ENCODE results near the gene AKT2.

DNA sequence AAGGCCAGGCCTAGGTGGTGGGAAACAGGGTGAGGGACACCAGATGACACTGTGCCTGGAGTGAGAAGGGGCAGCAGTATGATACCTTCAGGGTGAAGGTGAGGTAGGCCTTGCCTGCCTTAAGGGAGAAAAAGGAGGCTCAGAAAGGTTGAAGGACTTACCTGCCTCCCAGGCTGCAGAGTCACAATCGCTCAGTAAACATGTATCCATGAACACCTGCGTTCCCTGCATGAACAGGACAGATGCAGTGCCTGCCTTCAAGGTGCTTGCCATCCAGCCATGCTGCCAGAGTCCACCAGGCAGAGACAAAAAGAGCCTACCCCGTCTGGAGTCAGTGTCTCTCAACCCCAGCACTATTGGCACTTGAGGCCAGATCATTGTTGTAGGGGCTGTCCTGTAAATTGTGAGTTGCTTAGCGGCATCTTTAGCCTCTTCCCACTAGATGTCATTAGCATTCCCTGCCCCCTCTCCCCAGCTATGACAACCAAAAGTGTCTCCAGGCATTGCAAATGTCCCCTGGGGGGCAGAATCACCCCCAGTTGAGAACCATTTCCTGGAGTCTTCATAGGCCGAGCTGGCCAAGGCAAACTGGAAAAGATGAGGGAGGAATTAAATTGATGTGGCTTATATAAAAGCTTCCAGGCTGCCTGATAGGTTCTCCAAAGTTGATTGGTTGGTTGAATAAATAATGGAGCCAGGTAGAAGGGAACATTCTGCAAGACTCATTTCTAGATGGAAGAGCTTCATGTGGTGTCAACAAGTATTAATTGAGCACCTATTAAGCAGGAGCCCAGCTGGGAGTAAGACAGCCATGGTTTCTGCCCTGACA is 92.2 kb downstream of the AKT2 start:
- TF ChIP-seq, protein P1, sequence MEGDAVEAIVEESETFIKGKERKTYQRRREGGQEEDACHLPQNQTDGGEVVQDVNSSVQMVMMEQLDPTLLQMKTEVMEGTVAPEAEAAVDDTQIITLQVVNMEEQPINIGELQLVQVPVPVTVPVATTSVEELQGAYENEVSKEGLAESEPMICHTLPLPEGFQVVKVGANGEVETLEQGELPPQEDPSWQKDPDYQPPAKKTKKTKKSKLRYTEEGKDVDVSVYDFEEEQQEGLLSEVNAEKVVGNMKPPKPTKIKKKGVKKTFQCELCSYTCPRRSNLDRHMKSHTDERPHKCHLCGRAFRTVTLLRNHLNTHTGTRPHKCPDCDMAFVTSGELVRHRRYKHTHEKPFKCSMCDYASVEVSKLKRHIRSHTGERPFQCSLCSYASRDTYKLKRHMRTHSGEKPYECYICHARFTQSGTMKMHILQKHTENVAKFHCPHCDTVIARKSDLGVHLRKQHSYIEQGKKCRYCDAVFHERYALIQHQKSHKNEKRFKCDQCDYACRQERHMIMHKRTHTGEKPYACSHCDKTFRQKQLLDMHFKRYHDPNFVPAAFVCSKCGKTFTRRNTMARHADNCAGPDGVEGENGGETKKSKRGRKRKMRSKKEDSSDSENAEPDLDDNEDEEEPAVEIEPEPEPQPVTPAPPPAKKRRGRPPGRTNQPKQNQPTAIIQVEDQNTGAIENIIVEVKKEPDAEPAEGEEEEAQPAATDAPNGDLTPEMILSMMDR (IDR thresholded peaks at IDR 0.05) = no peak
- TF ChIP-seq POLR2A (IDR thresholded peaks at IDR 0.05) = no peak
